Measurements from ENCODE around the gene GNL3.
"Not testable (repeated sequence)": the region's sequence is repeated elsewhere in the genome, so short reads cannot be mapped to it uniquely, and the experiment has no call there.

GNL3 gene

GRCh38 chr3:52721002-52721729 is 35.3 kb downstream of the GNL3 start:
- DNase-seq (ENCODE audit: low read depth) = no peak

GRCh38 chr3:52721730-52722008 is 35.8 kb downstream of the GNL3 start:
- no peak for DNase-seq (ENCODE audit: low read depth)

- no peak for DNase-seq (ENCODE audit: low read depth)
Measured at GRCh38 chr3:52722491-52722890, 36.7 kb downstream of the GNL3 start.

GRCh38 chr3:52723935-52724334 is 38.1 kb downstream of the GNL3 start:
- DNase-seq (ENCODE audit: low read depth) = no peak

- DNase-seq (ENCODE audit: low read depth) = no peak
Measured at GRCh38 chr3:52724511-52724910, 38.7 kb downstream of the GNL3 start.

GRCh38 chr3:52728753-52729152 is 42.9 kb downstream of the GNL3 start:
- not testable (repeated sequence) for DNase-seq (ENCODE audit: low read depth)

- DNase-seq (ENCODE audit: low read depth) = no peak
Measured at GRCh38 chr3:52730681-52731080, 44.8 kb downstream of the GNL3 start.

- DNase-seq (ENCODE audit: low read depth) = no peak
Measured at GRCh38 chr3:52731590-52731989, 45.8 kb downstream of the GNL3 start.

GRCh38 chr3:52733256-52733891 is 47.5 kb downstream of the GNL3 start:
- DNase-seq (ENCODE audit: low read depth) = no peak

- DNase-seq (ENCODE audit: low read depth) = no peak
Measured at GRCh38 chr3:52739730-52740129, 53.9 kb downstream of the GNL3 start.

- no peak for DNase-seq (ENCODE audit: low read depth)
Measured at GRCh38 chr3:52742418-52743041, 56.7 kb downstream of the GNL3 start.

- DNase-seq (ENCODE audit: low read depth) = no peak
Measured at GRCh38 chr3:52743152-52743551, 57.3 kb downstream of the GNL3 start.

GRCh38 chr3:52743721-52744120 is 57.9 kb downstream of the GNL3 start:
- no peak for DNase-seq (ENCODE audit: low read depth)
